Right atrium auricular region (tissue), 2 donors: ENCODE measurements around the gene HSPH1. TPM values are rescaled to one million over a fixed set of nuclear protein-coding genes. Genes with fewer than 3 reads are reported as not detected.
"Not testable (repeated sequence)": the region's sequence is repeated elsewhere in the genome, so short reads cannot be mapped to it uniquely, and the experiment has no call there.

ENCODE experiments used
- DNase-seq: peaks from one replicate; pipeline ENCODE4 v3.0.0-alpha.2; 2019; ENCODE audit warnings: low spot score
- H3K27ac ChIP-seq, 2 donors: fragments of 200-600 bp; sonication (generic); 1 replicate in 1 of 2; 2 replicates in 1 of 2; pipeline ENCODE4 v1.5.1; 2016 to 2019
- H3K27me3 ChIP-seq, 2 donors: fragments of 200-600 bp; sonication (generic); one replicate each; pipeline versions ENCODE4 v1.5.1 to v1.6.0; 2017 to 2019
- H3K36me3 ChIP-seq: fragments of 200-600 bp; sonication (generic); one replicate; pipeline ENCODE4 v1.5.1; 2016
- H3K4me1 ChIP-seq, 2 donors: fragments of 200-600 bp; sonication (generic); one replicate each; pipeline versions ENCODE4 v1.5.1 to v1.6.0; 2017 to 2019
- H3K4me3 ChIP-seq, 2 donors: fragments of 200-600 bp; sonication (generic); 1 replicate in 1 of 2; 2 replicates in 1 of 2; pipeline ENCODE4 v1.5.1; 2017 to 2019; ENCODE audit warnings: mild to moderate bottlenecking in 1 of 2, moderate library complexity in 1 of 2
- H3K9me3 ChIP-seq, 2 donors: fragments of 200-600 bp; sonication (generic); one replicate each; pipeline ENCODE4 v1.5.1; 2019
- total RNA-seq, 2 donors: library from RNA; depleted of rRNA; stranded (reverse); fragments of >200 nt; gene quantifications; one replicate each; pipeline ENCODE4 v1.1.0, GENCODE V29; 2016
- TF ChIP-seq, protein P1 (sequence below), 2 donors: fragments of 200-600 bp; sonication (generic); IDR thresholded peaks; one replicate each; pipeline ENCODE4 v1.5.1; 2019; ENCODE audit warnings: antibody characterized with exemption in 2 of 2

Gene HSPH1
- total RNA-seq, 2 donors from 2014 or later = 30.7 to 31.7 TPM

DNA sequence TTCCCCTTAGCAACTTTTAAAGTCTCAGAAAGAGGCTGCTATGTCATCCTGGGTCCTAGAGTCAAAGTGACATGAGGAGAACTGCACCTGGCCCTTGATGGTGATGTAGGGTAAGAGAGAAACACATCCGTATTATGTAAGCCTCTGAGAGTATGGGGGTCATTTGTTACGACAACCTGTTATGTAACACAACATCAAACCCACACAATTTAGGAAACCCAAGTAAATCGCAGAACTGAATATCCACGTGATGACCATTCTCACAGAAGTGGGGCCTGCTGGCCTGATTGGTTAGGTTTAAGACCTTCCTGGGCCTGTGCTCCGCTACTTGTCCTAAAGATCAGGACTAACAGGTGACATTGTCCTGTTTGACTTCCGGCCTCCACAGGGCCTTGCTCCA is 22.7 kb upstream of the HSPH1 start:
- no peak for DNase-seq
- Histone ChIP-seq H3K4me3 (no peak overlapping the region), H3K9me3 (no peaks in the 10 kb centered on the region), H3K4me1 (no peaks in the 10 kb centered on the region), H3K27me3 (no peaks in the 10 kb centered on the region), H3K27ac (no peak overlapping the region), H3K36me3 (no peaks in the 10 kb centered on the region)
- TF ChIP-seq, protein P1, sequence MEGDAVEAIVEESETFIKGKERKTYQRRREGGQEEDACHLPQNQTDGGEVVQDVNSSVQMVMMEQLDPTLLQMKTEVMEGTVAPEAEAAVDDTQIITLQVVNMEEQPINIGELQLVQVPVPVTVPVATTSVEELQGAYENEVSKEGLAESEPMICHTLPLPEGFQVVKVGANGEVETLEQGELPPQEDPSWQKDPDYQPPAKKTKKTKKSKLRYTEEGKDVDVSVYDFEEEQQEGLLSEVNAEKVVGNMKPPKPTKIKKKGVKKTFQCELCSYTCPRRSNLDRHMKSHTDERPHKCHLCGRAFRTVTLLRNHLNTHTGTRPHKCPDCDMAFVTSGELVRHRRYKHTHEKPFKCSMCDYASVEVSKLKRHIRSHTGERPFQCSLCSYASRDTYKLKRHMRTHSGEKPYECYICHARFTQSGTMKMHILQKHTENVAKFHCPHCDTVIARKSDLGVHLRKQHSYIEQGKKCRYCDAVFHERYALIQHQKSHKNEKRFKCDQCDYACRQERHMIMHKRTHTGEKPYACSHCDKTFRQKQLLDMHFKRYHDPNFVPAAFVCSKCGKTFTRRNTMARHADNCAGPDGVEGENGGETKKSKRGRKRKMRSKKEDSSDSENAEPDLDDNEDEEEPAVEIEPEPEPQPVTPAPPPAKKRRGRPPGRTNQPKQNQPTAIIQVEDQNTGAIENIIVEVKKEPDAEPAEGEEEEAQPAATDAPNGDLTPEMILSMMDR (IDR thresholded peaks at IDR 0.05) = no peak

DNA sequence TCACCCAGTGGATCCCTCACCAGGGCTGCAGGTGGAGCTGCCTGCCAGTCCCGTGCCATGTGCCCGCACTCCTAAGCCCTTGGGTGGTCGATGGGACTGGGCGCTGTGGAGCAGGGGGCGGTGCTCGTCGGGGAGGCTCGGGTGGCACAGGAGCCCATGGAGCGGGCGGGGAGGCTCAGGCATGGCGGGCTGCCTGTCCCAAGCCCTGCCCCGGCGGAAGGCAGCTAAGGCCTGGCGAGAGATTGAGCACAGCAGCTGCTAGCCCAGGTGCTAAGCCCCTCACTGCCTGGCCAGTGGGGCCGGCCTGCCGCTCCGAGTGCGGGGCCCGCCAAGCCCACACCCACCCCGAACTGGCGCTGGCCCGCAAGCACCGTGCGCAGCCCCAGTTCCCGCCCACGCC is 21.3 kb upstream of the HSPH1 start:
- no peak overlapping the region for H3K27ac ChIP-seq
- no peaks in the 10 kb centered on the region for H3K27me3 ChIP-seq
- no peaks in the 10 kb centered on the region for H3K36me3 ChIP-seq
- H3K9me3 ChIP-seq = no peaks in the 10 kb centered on the region
- no peaks in the 10 kb centered on the region for H3K4me1 ChIP-seq
- no peak overlapping the region for H3K4me3 ChIP-seq
- DNase-seq = no peak
- TF ChIP-seq, protein P1 (IDR thresholded peaks at IDR 0.05) = no peak

DNA sequence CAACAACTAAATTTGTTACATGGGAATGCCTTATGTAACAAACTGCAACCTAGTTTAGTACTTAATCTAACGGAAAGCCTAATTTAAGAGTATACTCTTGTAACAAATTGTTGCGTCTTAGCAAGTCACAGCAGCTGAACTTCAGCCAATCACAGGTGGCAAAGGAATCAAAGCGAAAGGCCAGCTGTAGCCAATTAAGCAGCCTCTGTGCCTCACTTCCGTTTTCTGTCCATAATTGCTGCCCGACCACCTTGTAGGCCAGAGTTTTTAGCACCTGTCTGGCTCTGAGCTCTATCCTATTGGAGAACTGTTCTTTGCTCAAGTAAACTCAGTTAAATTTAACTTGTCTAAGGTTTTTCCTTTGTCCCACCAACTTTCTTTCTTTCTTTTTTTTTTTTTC is 18.1 kb upstream of the HSPH1 start:
- no peaks in the 10 kb centered on the region for H3K36me3 ChIP-seq
- no peak overlapping the region for H3K4me3 ChIP-seq
- H3K27ac ChIP-seq = no peak overlapping the region
- no peaks in the 10 kb centered on the region for H3K27me3 ChIP-seq
- no peaks in the 10 kb centered on the region for H3K9me3 ChIP-seq
- no peak for DNase-seq
- no peaks in the 10 kb centered on the region for H3K4me1 ChIP-seq
- TF ChIP-seq, protein P1 (IDR thresholded peaks at IDR 0.05) = no peak

DNA sequence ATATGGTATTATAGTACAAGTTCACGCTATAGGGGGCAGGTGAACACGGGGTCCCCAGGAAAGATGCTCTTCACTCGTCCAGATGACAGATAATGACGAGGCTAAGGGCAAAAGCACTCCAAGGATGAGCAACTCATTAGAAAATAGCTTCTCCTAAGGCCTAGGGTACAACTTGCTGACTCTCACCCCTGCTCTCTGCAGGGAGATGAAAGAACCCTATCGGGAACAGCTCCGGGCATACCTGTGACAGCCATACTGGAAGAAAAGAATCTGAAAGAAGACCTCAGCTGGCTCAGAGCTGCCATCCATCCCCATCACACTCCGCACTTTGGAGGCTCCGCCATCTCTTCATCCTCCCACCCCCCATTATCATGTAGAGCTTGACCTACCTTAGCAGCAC is 17.5 kb upstream of the HSPH1 start:
- Histone ChIP-seq H3K4me1 (no peaks in the 10 kb centered on the region), H3K27ac (no peak overlapping the region), H3K27me3 (no peaks in the 10 kb centered on the region), H3K4me3 (no peak overlapping the region), H3K9me3 (no peaks in the 10 kb centered on the region), H3K36me3 (no peaks in the 10 kb centered on the region)
- TF ChIP-seq, protein P1 (IDR thresholded peaks at IDR 0.05) = no peak
- no peak for DNase-seq

DNA sequence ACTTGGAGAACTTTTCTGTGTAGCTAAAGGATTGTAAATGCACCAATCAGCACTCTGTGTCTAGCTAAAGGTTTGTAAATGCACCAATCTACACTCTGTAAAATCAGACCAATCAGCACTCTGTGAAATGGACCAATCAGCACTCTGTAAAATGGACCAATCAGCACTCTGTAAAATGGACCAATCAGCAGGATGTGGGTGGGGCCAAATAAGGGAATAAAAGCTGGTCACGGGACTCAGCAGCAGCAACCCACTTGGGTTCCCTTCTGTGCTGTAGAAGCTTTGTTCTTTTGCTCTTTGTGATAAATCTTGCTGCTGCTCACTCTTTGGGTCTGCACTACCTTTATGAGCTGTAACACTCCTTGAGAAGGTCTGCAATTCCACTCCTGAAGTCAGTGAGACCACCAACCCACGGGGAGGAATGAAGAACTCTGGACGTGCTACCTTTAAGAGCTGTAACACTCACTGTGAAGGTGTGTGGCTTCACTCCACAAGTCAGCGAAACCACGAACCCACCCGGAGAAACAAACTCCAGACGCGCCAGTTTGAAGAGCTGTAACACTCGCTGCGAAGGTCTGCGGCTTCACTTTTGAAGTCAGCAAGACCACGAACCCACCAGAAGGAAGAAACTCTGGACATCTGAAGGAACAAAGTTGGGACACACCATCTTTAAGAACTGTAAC is 16.2 kb upstream of the HSPH1 start:
- not testable (repeated sequence) for H3K36me3 ChIP-seq, DNase-seq

DNA sequence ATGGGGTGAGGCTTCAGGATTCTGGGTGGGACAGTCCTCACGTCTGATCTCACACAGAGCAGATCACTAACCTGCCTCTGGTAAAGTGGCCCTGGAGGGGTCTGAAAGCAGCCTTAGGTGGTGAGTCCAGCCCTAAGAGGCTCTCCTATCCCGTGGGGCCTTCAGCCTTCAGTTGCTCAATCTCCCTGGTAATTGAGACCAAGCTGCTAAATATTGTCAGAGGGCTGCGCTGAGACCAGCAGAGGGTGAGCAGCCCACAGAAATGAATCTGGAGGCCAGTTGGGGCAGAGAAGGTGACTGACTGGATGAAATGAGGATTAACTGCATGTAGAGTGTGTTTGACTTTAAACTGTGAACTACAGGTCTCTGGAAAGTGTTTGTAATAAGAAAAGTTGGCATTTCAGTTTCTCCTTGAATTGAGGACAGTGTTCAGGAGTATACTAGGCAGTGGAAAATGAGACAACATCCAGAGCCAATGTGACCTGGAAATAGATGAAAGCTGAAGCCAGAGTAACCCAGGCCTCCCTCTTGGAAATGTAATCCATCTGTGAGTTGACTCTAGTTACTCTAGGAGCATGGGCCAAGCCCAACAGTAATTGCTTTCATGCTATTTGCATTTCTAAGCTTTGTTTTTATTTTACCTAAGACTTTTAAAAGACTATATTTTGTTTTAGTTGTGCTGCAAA is 14.3 kb upstream of the HSPH1 start:
- Histone ChIP-seq H3K9me3 (no peaks in the 10 kb centered on the region), H3K4me3 (no peak overlapping the region), H3K27ac (no peak overlapping the region), H3K4me1 (no peaks in the 10 kb centered on the region), H3K27me3 (no peaks in the 10 kb centered on the region), H3K36me3 (no peaks in the 10 kb centered on the region)
- TF ChIP-seq, protein P1 (IDR thresholded peaks at IDR 0.05) = no peak
- DNase-seq = no peak

More for the DNA sequence above, 16.2 kb upstream of the HSPH1 start:
- not testable (repeated sequence) for H3K27ac ChIP-seq, H3K9me3 ChIP-seq, H3K4me3 ChIP-seq, H3K4me1 ChIP-seq, H3K27me3 ChIP-seq
